ENCODE measurements around the gene UNKL.

- TF ChIP-seq EZH2phosphoT487 (IDR thresholded peaks at IDR 0.05; ENCODE audit: insufficient read depth, low read depth) (no peak), EZH2 (IDR thresholded peaks at IDR 0.05; ENCODE audit: insufficient read depth, poor library complexity, severe bottlenecking) (no peak)
Observed at GRCh38 chr16:1438229-1439057, 23.9 kb upstream of the UNKL start.

Data from GM23248 (cell line).